ENCODE measurements around the gene AK2.

DNA sequence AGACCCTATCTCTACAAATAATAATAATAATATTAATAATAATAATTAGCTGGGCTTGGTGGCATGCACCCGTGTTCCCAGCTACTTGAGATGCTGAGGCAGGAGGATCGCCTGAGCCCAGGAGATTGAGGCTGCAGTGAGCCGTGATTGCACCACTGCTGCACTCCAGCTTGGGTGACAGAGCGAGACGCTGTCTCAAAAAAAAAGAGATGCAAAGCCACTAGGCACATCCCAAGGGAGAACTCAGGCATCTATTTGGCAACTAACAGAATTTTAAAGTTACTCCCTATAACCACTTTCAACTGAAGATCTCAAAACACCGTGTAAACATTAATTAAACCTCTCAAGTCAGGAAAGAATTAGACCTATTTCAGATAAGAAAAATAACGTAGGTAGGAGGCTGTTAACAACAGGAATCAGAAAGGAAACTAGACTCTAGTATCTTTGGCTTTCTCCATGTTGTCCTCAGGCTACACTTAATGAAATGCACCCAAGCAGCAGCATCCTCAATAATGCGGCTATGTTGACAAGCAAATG, 75.8 kb downstream of the AK2 start:
- TF ChIP-seq, protein P1, sequence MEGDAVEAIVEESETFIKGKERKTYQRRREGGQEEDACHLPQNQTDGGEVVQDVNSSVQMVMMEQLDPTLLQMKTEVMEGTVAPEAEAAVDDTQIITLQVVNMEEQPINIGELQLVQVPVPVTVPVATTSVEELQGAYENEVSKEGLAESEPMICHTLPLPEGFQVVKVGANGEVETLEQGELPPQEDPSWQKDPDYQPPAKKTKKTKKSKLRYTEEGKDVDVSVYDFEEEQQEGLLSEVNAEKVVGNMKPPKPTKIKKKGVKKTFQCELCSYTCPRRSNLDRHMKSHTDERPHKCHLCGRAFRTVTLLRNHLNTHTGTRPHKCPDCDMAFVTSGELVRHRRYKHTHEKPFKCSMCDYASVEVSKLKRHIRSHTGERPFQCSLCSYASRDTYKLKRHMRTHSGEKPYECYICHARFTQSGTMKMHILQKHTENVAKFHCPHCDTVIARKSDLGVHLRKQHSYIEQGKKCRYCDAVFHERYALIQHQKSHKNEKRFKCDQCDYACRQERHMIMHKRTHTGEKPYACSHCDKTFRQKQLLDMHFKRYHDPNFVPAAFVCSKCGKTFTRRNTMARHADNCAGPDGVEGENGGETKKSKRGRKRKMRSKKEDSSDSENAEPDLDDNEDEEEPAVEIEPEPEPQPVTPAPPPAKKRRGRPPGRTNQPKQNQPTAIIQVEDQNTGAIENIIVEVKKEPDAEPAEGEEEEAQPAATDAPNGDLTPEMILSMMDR (conservative IDR thresholded peaks at IDR 0.05), result no peak
- no peak for TF ChIP-seq ZFX (IDR thresholded peaks at IDR 0.05)
